Muscle of arm (tissue), 12 donors: Measurements from ENCODE around the gene PIK3CA. TPM values are rescaled to one million over a fixed set of nuclear protein-coding genes. Genes with fewer than 3 reads are reported as not detected.

Source experiments
- DNase-seq: peaks from one replicate; pipeline ENCODE4 v3.0.0-alpha.2; 2013
- polyA plus RNA-seq, 12 donors: library from polyadenylated mRNA; unstranded; fragments of 120-200 nt; gene quantifications; one replicate each; pipeline ENCODE4 v1.2.1, GENCODE V29; 2013; ENCODE audit not compliant: insufficient read length in 12 of 12

The PIK3CA gene
- polyA plus RNA-seq, 12 donors = 21.7 to 29.5 (median 25.6) TPM; not detected in 1

- DNase-seq = no peak
These were observed 3.3 kb downstream of the PIK3CA start for GRCh38 chr3:179151474-179151873.

- DNase-seq = no peak
These were observed 8.0 kb downstream of the PIK3CA start for GRCh38 chr3:179156170-179156569.

GRCh38 chr3:179156775-179157174, 8.6 kb downstream of the PIK3CA start:
- DNase-seq = no peak

GRCh38 chr3:179158336-179159039, 10.3 kb downstream of the PIK3CA start:
- DNase-seq = no peak

- no peak for DNase-seq
These were observed 15.3 kb downstream of the PIK3CA start for GRCh38 chr3:179163503-179163902.

GRCh38 chr3:179164857-179165256, 16.7 kb downstream of the PIK3CA start:
- no peak for DNase-seq

- DNase-seq = no peak
These were observed 18.5 kb downstream of the PIK3CA start for GRCh38 chr3:179166561-179167201.

GRCh38 chr3:179168918-179169317, 20.8 kb downstream of the PIK3CA start:
- DNase-seq = no peak

GRCh38 chr3:179172546-179172945, 24.4 kb downstream of the PIK3CA start:
- no peak for DNase-seq

- DNase-seq = no peak
These were observed 26.2 kb downstream of the PIK3CA start for GRCh38 chr3:179174316-179174715.

GRCh38 chr3:179174898-179175297, 26.7 kb downstream of the PIK3CA start:
- DNase-seq = no peak

GRCh38 chr3:179175358-179175757, 27.2 kb downstream of the PIK3CA start:
- DNase-seq = no peak

- DNase-seq = no peak
These were observed 29.5 kb downstream of the PIK3CA start for GRCh38 chr3:179177611-179178010.

- no peak for DNase-seq
These were observed 31.1 kb downstream of the PIK3CA start for GRCh38 chr3:179179256-179179655.

GRCh38 chr3:179179979-179180759, 32.0 kb downstream of the PIK3CA start:
- DNase-seq = no peak

GRCh38 chr3:179181021-179181472, 32.9 kb downstream of the PIK3CA start:
- peak; percentile 49 for DNase-seq

- no peak for DNase-seq
These were observed 33.9 kb downstream of the PIK3CA start for GRCh38 chr3:179181993-179182551.

GRCh38 chr3:179182902-179183301, 34.7 kb downstream of the PIK3CA start:
- no peak for DNase-seq

GRCh38 chr3:179184826-179185225, 36.7 kb downstream of the PIK3CA start:
- DNase-seq = no peak

- no peak for DNase-seq
These were observed 38.3 kb downstream of the PIK3CA start for GRCh38 chr3:179186426-179186825.

- peak; percentile 85 for DNase-seq
These were observed 41.6 kb downstream of the PIK3CA start for GRCh38 chr3:179189759-179190158.

- DNase-seq = no peak
These were observed 42.4 kb downstream of the PIK3CA start for GRCh38 chr3:179190581-179190980.
